ENCODE measurements around the gene TMCO6.
A peak's percentile ranks its signal among the peaks of the same experiment; 100 is the strongest.

The TMCO6 gene

DNA sequence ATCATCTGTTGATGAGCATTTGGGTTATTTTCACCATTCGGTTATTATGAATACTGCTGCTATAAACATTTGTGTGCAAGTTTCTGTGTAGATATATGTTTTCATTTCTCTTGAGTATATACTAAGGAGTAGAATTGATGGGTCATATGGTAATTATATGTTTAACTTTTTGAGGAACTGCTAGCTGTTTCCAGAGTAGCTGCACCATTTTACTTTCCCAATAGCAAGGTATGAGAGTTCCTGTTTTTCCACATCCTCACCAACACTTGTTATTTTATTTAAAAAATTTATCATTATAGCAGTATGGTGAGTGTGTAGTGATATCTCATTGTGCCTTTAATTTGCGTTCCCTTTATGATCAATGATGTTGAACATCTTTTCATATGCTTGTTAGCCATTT lies 35.5 kb upstream of the TMCO6 start:
- Histone ChIP-seq H3K9me3 (no peaks in the 10 kb centered on the region), H3K4me1 (no peaks in the 10 kb centered on the region), H3K36me3 (no peaks in the 10 kb centered on the region), H3K27me3 (no peaks in the 10 kb centered on the region), H3K4me3 (no peak overlapping the region), H3K27ac (no peak overlapping the region)
- DNase-seq: no peak
- intact Hi-C loops (cut with DNase I; ENCODE audit: low total_unique reads): no loop called here
- TF ChIP-seq, protein P1, sequence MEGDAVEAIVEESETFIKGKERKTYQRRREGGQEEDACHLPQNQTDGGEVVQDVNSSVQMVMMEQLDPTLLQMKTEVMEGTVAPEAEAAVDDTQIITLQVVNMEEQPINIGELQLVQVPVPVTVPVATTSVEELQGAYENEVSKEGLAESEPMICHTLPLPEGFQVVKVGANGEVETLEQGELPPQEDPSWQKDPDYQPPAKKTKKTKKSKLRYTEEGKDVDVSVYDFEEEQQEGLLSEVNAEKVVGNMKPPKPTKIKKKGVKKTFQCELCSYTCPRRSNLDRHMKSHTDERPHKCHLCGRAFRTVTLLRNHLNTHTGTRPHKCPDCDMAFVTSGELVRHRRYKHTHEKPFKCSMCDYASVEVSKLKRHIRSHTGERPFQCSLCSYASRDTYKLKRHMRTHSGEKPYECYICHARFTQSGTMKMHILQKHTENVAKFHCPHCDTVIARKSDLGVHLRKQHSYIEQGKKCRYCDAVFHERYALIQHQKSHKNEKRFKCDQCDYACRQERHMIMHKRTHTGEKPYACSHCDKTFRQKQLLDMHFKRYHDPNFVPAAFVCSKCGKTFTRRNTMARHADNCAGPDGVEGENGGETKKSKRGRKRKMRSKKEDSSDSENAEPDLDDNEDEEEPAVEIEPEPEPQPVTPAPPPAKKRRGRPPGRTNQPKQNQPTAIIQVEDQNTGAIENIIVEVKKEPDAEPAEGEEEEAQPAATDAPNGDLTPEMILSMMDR (IDR thresholded peaks at IDR 0.05): no peak

DNA sequence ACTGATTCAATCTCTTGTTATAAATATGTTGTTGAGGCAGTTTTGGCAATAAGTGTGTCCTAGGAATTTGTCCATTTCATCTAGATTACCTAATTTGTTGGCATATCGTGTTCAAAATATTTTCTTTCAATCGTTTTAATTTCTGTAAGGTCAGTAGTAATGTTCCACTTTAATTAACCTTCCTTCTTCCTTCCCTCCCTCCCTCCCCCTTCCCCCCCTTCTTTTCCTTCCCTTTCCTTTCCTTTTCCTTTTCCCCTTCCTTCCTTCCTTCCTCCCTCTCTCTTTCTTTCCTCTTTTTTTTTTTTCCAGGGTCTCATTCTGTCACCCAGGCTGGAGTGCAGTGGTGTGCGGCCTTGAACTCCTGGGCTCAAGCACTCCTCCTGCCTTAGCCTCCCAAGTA lies 33.4 kb upstream of the TMCO6 start:
- Histone ChIP-seq H3K4me3 (no peak overlapping the region), H3K36me3 (no peaks in the 10 kb centered on the region), H3K27me3 (no peaks in the 10 kb centered on the region), H3K27ac (no peak overlapping the region), H3K9me3 (no peaks in the 10 kb centered on the region), H3K4me1 (no peaks in the 10 kb centered on the region)
- intact Hi-C loops (cut with DNase I; ENCODE audit: low total_unique reads): no loop called here
- no peak for DNase-seq
- TF ChIP-seq, protein P1 (IDR thresholded peaks at IDR 0.05): no peak

DNA sequence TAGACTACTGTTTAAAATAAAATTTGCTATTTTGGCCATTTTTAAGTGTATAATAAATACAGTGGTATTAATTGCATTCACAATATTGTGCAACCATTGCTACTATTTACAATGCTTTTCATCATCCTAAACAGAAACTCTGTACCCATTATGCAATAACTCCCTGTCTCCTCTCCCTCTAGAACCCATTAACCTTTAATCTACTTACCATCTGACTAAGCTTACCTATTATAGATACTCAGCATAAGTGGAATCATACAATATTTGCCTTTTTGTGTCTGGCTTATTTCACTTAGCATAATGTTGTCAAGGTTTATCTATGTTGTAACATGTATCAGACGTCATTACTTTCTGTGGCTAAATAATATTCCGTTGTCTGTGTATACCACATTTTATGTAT lies 32.2 kb upstream of the TMCO6 start:
- no peaks in the 10 kb centered on the region for H3K27me3 ChIP-seq
- DNase-seq: no peak
- H3K36me3 ChIP-seq: no peaks in the 10 kb centered on the region
- no peak overlapping the region for H3K27ac ChIP-seq
- H3K4me3 ChIP-seq: no peak overlapping the region
- intact Hi-C loops (cut with DNase I; ENCODE audit: low total_unique reads): no loop called here
- H3K9me3 ChIP-seq: no peaks in the 10 kb centered on the region
- H3K4me1 ChIP-seq: no peaks in the 10 kb centered on the region
- TF ChIP-seq, protein P1 (IDR thresholded peaks at IDR 0.05): no peak

DNA sequence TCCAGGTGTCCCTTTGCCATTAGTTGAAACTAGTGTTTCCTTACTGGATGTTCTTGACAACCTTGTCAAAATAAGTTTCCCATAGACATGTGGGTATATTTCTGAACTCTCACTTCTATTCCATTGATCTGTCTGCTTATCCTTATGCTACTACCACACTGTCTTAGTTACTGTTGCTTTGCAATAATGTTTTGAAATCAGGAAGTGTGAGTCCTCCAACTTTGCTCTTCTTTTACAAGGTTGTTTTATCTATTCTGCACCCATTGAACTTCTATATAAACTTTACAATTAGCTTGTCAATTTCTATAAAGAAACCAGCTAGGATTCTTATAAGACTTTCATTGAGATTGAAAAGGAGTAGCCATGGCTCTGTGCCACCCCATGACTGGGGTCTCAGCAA lies 30.5 kb upstream of the TMCO6 start:
- TF ChIP-seq, protein P1 (IDR thresholded peaks at IDR 0.05): no peak
- no peak overlapping the region for H3K27ac ChIP-seq
- H3K27me3 ChIP-seq: no peaks in the 10 kb centered on the region
- no peaks in the 10 kb centered on the region for H3K36me3 ChIP-seq
- no peak for DNase-seq
- H3K4me1 ChIP-seq: no peaks in the 10 kb centered on the region
- H3K4me3 ChIP-seq: no peak overlapping the region
- no peaks in the 10 kb centered on the region for H3K9me3 ChIP-seq
- intact Hi-C loops (cut with DNase I; ENCODE audit: low total_unique reads): no loop called here

DNA sequence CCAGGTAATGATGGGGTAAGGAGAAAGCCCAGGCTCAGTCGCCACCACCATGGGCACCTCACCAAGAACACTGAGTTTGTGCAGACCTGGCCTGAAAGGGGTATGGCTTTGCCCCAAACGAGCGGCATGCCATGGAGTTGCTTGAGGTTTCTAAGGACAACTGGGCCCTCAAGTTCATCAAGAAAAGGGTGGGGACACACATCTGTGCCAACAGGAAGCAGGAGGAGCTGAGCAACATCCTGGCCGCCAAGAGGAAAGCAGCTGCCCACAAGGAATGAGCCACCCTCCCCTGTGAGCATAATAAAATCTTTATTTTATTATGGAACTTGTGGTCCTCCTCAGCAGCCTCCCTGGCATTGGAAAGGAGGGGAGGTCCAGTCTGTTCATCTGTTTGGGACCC lies 30.1 kb upstream of the TMCO6 start:
- no peaks in the 10 kb centered on the region for H3K9me3 ChIP-seq
- no peaks in the 10 kb centered on the region for H3K36me3 ChIP-seq
- TF ChIP-seq, protein P1 (IDR thresholded peaks at IDR 0.05): no peak
- H3K27me3 ChIP-seq: no peaks in the 10 kb centered on the region
- intact Hi-C loops (cut with DNase I; ENCODE audit: low total_unique reads): no loop called here
- H3K4me3 ChIP-seq: no peak overlapping the region
- no peaks in the 10 kb centered on the region for H3K4me1 ChIP-seq
- DNase-seq: peak in 1 of 2 donors; percentile 51
- H3K27ac ChIP-seq: no peak overlapping the region

DNA sequence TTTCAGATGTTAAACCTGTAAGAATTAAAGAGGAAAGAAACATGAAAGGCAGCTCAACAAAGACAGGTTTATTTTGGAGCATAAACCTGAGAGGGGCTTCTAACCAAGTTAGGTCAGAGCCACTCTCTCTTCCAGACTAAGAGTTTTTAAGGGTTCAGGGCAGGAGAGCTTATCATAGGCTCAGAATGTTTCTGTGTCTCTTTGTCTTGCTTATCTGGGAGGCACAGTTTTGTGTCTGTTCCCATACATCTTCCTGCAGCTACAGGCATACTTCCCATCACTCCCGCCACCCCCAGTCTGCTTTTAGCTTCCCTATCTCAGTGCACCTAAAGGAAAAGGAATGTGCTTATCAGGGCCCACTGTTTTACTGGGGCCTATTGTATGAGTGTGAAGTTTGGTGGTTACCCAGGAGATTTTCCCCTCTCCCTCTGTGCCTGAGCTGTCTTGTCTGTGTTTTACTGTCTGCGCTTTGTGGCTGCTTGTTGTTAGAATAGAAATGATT lies 28.2 kb upstream of the TMCO6 start:
- TF ChIP-seq, protein P1 (IDR thresholded peaks at IDR 0.05): no peak
- H3K27ac ChIP-seq: no peak overlapping the region

More for the DNA sequence above, 28.2 kb upstream of the TMCO6 start:
- Histone ChIP-seq H3K36me3 (no peaks in the 10 kb centered on the region), H3K4me3 (no peak overlapping the region), H3K4me1 (no peaks in the 10 kb centered on the region), H3K9me3 (no peaks in the 10 kb centered on the region), H3K27me3 (no peaks in the 10 kb centered on the region)
- DNase-seq: no peak
- intact Hi-C loops (cut with DNase I; ENCODE audit: low total_unique reads): no loop called here
